OCI-LY7 (cell line): Measurements from ENCODE around the gene HHIP. TPM values are rescaled to one million over a fixed set of nuclear protein-coding genes. Genes with fewer than 3 reads are reported as not detected.
A peak's percentile ranks its signal among the peaks of the same experiment; 100 is the strongest.

Experiments used
- BruUV-seq: library from RNA; stranded (reverse); fragments of 400-500 nt; replicated peaks from 2 replicates; lab custom pipeline; 2021; lab: Mats Ljungman, UMichigan
- CTCF ChIA-PET: fragments of 300-600 bp; sonication (Branson Sonifier 250); formaldehyde crosslinking; loops from one replicate; lab custom pipeline; 2022; ENCODE audit warnings: antibody characterized with exemption; ENCODE audit not compliant: unreplicated experiment; lab: Charles Lee
- POLR2A ChIA-PET: fragments of 300-600 bp; sonication (Branson Sonifier 250); formaldehyde crosslinking; loops from one replicate; lab custom pipeline; 2022; ENCODE audit warnings: antibody characterized with exemption; lab: Charles Lee
- DNase-seq: peaks from one replicate; pipeline ENCODE4 v3.0.0-alpha.2; 2015; ENCODE audit warnings: low spot score
- H2AFZ ChIP-seq: fragments of 200-600 bp; sonication (generic), shearing (Covaris generic); 2 replicates; pipeline ENCODE4 v1.6.1; 2014; ENCODE audit warnings: mild to moderate bottlenecking, antibody characterized with exemption, low read length, moderate library complexity
- H3K27ac ChIP-seq: fragments of 200-600 bp; sonication (generic); 2 replicates; pipeline ENCODE4 v1.5.1; 2014; ENCODE audit warnings: mixed run types, low read depth, mild to moderate bottlenecking, moderate library complexity, low read length, inconsistent platforms; ENCODE audit not compliant: poor library complexity, severe bottlenecking
- H3K36me3 ChIP-seq: fragments of 200-600 bp; sonication (generic); 2 replicates; pipeline ENCODE4 v1.6.1; 2014; ENCODE audit warnings: mild to moderate bottlenecking, antibody characterized with exemption, low read length, moderate library complexity, mixed read lengths; ENCODE audit not compliant: insufficient read depth
- H3K4me1 ChIP-seq: fragments of 200-600 bp; sonication (generic); 2 replicates; pipeline ENCODE4 v1.5.1; 2014; ENCODE audit warnings: mild to moderate bottlenecking, low read length; ENCODE audit not compliant: insufficient read depth, poor library complexity, severe bottlenecking
- H3K4me2 ChIP-seq: fragments of 200-600 bp; sonication (generic); 2 replicates; pipeline ENCODE4 v1.6.1; 2014; ENCODE audit warnings: mild to moderate bottlenecking, low read length
- H3K4me3 ChIP-seq: fragments of 200-600 bp; sonication (generic); 2 replicates; pipeline ENCODE4 v1.5.1; 2014; ENCODE audit warnings: mild to moderate bottlenecking, low read depth, low read length; ENCODE audit not compliant: poor library complexity, severe bottlenecking
- H3K79me2 ChIP-seq: fragments of 200-600 bp; sonication (generic); 2 replicates; pipeline ENCODE4 v1.6.1; 2016; ENCODE audit warnings: low read depth, mild to moderate bottlenecking, low read length, moderate library complexity, mixed read lengths; ENCODE audit not compliant: insufficient read depth
- H3K9me2 ChIP-seq: fragments of 200-600 bp; sonication (generic); 2 replicates; pipeline ENCODE4 v1.6.1; 2016; ENCODE audit warnings: mild to moderate bottlenecking, low read length, mixed read lengths; ENCODE audit not compliant: insufficient read depth
- H3K9me3 ChIP-seq: fragments of 200-600 bp; sonication (generic); 2 replicates; pipeline ENCODE4 v1.6.1; 2014; ENCODE audit warnings: mild to moderate bottlenecking, mixed run types, low read length, mixed read lengths
- H4K20me1 ChIP-seq: fragments of 200-600 bp; sonication (generic); 2 replicates; pipeline ENCODE4 v1.6.1; 2014; ENCODE audit warnings: mild to moderate bottlenecking, antibody characterized with exemption, low read length, moderate library complexity, mixed read lengths; ENCODE audit not compliant: insufficient read depth
- EZH2phosphoT487 ChIP-seq: fragments of 200-600 bp; sonication (generic); IDR thresholded peaks from 2 replicates; pipeline ENCODE4 v1.6.1; 2018; ENCODE audit warnings: low read depth, borderline replicate concordance, mild to moderate bottlenecking, mixed run types, antibody characterized with exemption, low read length, moderate library complexity, mixed read lengths
- intact Hi-C: fragments of 100-400 bp; cut with micrococcal nuclease; formaldehyde crosslinking; loops from one replicate; pipeline ENCODE4 v1.10.0; 2022; ENCODE audit not compliant: unreplicated experiment
- total RNA-seq, 2 experiments: library from RNA; depleted of rRNA in 1 of 2; stranded (reverse); fragments of >200 nt in 1 of 2; shearing (Covaris generic) in 1 of 2; gene quantifications; 2 replicates each; pipeline ENCODE4 v1.2.3, GENCODE V29; 2014 to 2022
- TF ChIP-seq, protein P1 (sequence below): fragments of 200-600 bp; sonication (generic); conservative IDR thresholded peaks from 2 replicates; pipeline ENCODE4 v1.5.1; 2014; ENCODE audit warnings: mild to moderate bottlenecking, antibody characterized with exemption, low read length, moderate library complexity, mixed read lengths

HHIP gene
- total RNA-seq, 2 experiments from 2014 or later = not detected

- no TSS peak for BruUV-seq
Observed at GRCh38 chr4:144634978-144635747, 10.8 kb upstream of the HHIP start.

GRCh38 chr4:144644368-144645101 is 1.4 kb upstream of the HHIP start:
- Histone ChIP-seq H3K4me1 (no peaks in the 10 kb centered on the region), H2AFZ (no peak overlapping the region), H3K9me2 (no peaks in the 10 kb centered on the region), H3K79me2 (no peaks in the 10 kb centered on the region), H3K36me3 (no peaks in the 10 kb centered on the region), H3K27ac (no peak overlapping the region), H4K20me1 (no peaks in the 10 kb centered on the region), H3K4me3 (no peak overlapping the region), H3K4me2 (no peak overlapping the region), H3K9me3 (no peaks in the 10 kb centered on the region)
- DNase-seq = no peak
- no peak for TF ChIP-seq EZH2phosphoT487
- TF ChIP-seq, protein P1, sequence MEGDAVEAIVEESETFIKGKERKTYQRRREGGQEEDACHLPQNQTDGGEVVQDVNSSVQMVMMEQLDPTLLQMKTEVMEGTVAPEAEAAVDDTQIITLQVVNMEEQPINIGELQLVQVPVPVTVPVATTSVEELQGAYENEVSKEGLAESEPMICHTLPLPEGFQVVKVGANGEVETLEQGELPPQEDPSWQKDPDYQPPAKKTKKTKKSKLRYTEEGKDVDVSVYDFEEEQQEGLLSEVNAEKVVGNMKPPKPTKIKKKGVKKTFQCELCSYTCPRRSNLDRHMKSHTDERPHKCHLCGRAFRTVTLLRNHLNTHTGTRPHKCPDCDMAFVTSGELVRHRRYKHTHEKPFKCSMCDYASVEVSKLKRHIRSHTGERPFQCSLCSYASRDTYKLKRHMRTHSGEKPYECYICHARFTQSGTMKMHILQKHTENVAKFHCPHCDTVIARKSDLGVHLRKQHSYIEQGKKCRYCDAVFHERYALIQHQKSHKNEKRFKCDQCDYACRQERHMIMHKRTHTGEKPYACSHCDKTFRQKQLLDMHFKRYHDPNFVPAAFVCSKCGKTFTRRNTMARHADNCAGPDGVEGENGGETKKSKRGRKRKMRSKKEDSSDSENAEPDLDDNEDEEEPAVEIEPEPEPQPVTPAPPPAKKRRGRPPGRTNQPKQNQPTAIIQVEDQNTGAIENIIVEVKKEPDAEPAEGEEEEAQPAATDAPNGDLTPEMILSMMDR = no peak
- intact Hi-C loops = no loop called here
- BruUV-seq = no TSS peak
- ChIA-PET CTCF (no interaction called here), POLR2A (interaction anchor here (0.6 kb wide), 1 partner anchor 209 kb away, joined by 3 read pairs; no protein-coding TSS in a partner anchor)

More at GRCh38 chr4:144634978-144635747, 10.8 kb upstream of the HHIP start:
- peak; percentile 13 for DNase-seq
- H3K9me2 ChIP-seq = no peaks in the 10 kb centered on the region
- intact Hi-C loops = no loop called here
- CTCF ChIA-PET = no interaction called here
- H3K4me3 ChIP-seq = no peak overlapping the region
- no peaks in the 10 kb centered on the region for H3K36me3 ChIP-seq
- H2AFZ ChIP-seq = no peak overlapping the region
- H3K9me3 ChIP-seq = no peaks in the 10 kb centered on the region
- TF ChIP-seq EZH2phosphoT487 = no peak
- TF ChIP-seq, protein P1 = no peak
- no peak overlapping the region for H3K27ac ChIP-seq
- no peaks in the 10 kb centered on the region for H3K4me1 ChIP-seq
- POLR2A ChIA-PET = no interaction called here
- H3K4me2 ChIP-seq = no peak overlapping the region
- H4K20me1 ChIP-seq = no peaks in the 10 kb centered on the region
- no peaks in the 10 kb centered on the region for H3K79me2 ChIP-seq
